HepG2 (cell line): ENCODE data around the gene NUDCD3. TPM values are rescaled to one million over a fixed set of nuclear protein-coding genes. Genes with fewer than 3 reads are reported as not detected.

ENCODE experiments used
- ATAC-seq: fragments of 200-7000 bp; cut with Tn5 transposase; 3 replicates; pipeline ENCODE4 v1.9.1; 2020; ENCODE audit warnings: mild to moderate bottlenecking, moderate library complexity
- BruUV-seq: library from RNA; stranded (reverse); fragments of 400-500 nt; replicated peaks from 2 replicates; lab custom pipeline; 2021; lab: Mats Ljungman, UMichigan
- CTCF ChIA-PET: fragments of 300-600 bp; formaldehyde crosslinking; extraction: SDS; loops from one replicate; lab custom pipeline; 2021; ENCODE audit warnings: low total read pairs, inconsistent platforms, low intra/inter-chr PET ratio; lab: Yijun Ruan, JAX
- POLR2A ChIA-PET: fragments of 350-600 bp; sonication (Branson Sonifier 250); formaldehyde crosslinking; loops from one replicate; lab custom pipeline; 2020; ENCODE audit warnings: antibody characterized with exemption, inconsistent platforms; lab: Yijun Ruan, JAX
- DNase-seq: peaks from one replicate; pipeline ENCODE4 v3.0.0-alpha.2; 2015; ENCODE audit warnings: low spot score
- FAIRE-seq: peaks from 3 replicates; lab custom pipeline; 2011; peaks lifted over from hg19 to GRCh38; lab: Jason Lieb, UNC
- H2AFZ ChIP-seq: one replicate; pipeline ENCODE4 v1.6.1; 2011; ENCODE audit warnings: low read length, inconsistent platforms
- H3K27ac ChIP-seq: fragments of 300-600 bp; 3 replicates; pipeline ENCODE4 v1.8.0; 2011; ENCODE audit warnings: mixed run types, mild to moderate bottlenecking, mixed read lengths, low read length, inconsistent platforms; ENCODE audit not compliant: insufficient read depth; ENCODE audit errors: extremely low read length
- H3K27me3 ChIP-seq, 2 experiments: fragments of 200-600 bp in 1 of 2; 2 replicates in 1 of 2; 3 replicates in 1 of 2; pipeline versions ENCODE4 v1.6.0 to v1.8.0; 2011; ENCODE audit warnings: low read length in 2 of 2, mild to moderate bottlenecking in 2 of 2, moderate library complexity in 2 of 2, inconsistent platforms in 1 of 2; ENCODE audit not compliant: insufficient read depth in 2 of 2, control insufficient read depth in 1 of 2
- H3K36me3 ChIP-seq, 2 experiments: fragments of 200-600 bp in 1 of 2; replicated peaks in 1 of 2; 2 replicates in 1 of 2; 3 replicates in 1 of 2; pipeline versions ENCODE4 v1.5.1 to v1.8.0; 2011; ENCODE audit warnings: low read length in 2 of 2, inconsistent platforms in 1 of 2; ENCODE audit not compliant: insufficient read depth in 2 of 2, control insufficient read depth in 1 of 2
- H3K4me1 ChIP-seq: 2 replicates; pipeline ENCODE4 v1.5.1; 2012; ENCODE audit warnings: low read length, inconsistent platforms; ENCODE audit not compliant: insufficient read depth
- H3K4me2 ChIP-seq: 2 replicates; pipeline ENCODE4 v1.6.0; 2011; ENCODE audit warnings: low read depth, low read length, inconsistent platforms
- H3K4me3 ChIP-seq, 3 experiments: fragments of 200-600 bp in 1 of 3; sonication (generic), shearing (Covaris generic) in 1 of 3; replicated peaks in 1 of 3; 2 replicates each; pipeline ENCODE4 v1.5.1; 2011 to 2016; ENCODE audit warnings: low read length in 3 of 3, inconsistent platforms in 2 of 3, low read depth in 2 of 3, mild to moderate bottlenecking in 2 of 3, control low read depth in 1 of 3, mixed read lengths in 1 of 3; ENCODE audit not compliant: insufficient read depth in 1 of 3
- H3K79me2 ChIP-seq: one replicate; pipeline ENCODE4 v1.6.1; 2011; ENCODE audit warnings: low read length, inconsistent platforms; ENCODE audit not compliant: insufficient read depth
- H3K9ac ChIP-seq: 2 replicates; pipeline ENCODE4 v1.6.0; 2011; ENCODE audit warnings: mild to moderate bottlenecking, low read depth, low read length, inconsistent platforms; ENCODE audit not compliant: insufficient read depth
- H3K9me3 ChIP-seq: 2 replicates; pipeline ENCODE4 v1.5.1; 2012; ENCODE audit warnings: mild to moderate bottlenecking, low read length
- H4K20me1 ChIP-seq: 2 replicates; pipeline ENCODE4 v1.6.0; 2011; ENCODE audit warnings: inconsistent platforms, mild to moderate bottlenecking, low read length, moderate library complexity; ENCODE audit not compliant: insufficient read depth
- KLF16 ChIP-seq, 2 experiments: sonication (generic) in 1 of 2; formaldehyde crosslinking in 1 of 2; IDR thresholded peaks; 2 replicates each; pipeline versions ENCODE4 v1.6.1 to v1.8.0; 2016 to 2023; ENCODE audit warnings: missing genetic modification reagents in 2 of 2, missing compliant biosample characterization in 1 of 2
- MLXIP ChIP-seq: sonication (generic); formaldehyde crosslinking; IDR thresholded peaks from 2 replicates; pipeline ENCODE4 v1.9.0; 2021; ENCODE audit warnings: missing genetic modification reagents, borderline replicate concordance
- MYNN ChIP-seq: sonication (generic); formaldehyde crosslinking; IDR thresholded peaks from 2 replicates; pipeline ENCODE4 v1.4.0; 2020; ENCODE audit warnings: mild to moderate bottlenecking, low read depth, missing genetic modification reagents
- SRSF9 ChIP-seq: fragments of 200-400 bp; formaldehyde crosslinking; IDR thresholded peaks from 2 replicates; pipeline ENCODE4 v1.6.1; 2018; ENCODE audit warnings: borderline replicate concordance, mild to moderate bottlenecking, low read depth, low read length; ENCODE audit not compliant: insufficient read depth, poor library complexity, severe bottlenecking
- ZBTB25 ChIP-seq: IDR thresholded peaks from 2 replicates; pipeline ENCODE4 v1.6.1; 2018; ENCODE audit warnings: missing genetic modification reagents
- ZNF484 ChIP-seq: sonication (generic); formaldehyde crosslinking; IDR thresholded peaks from 2 replicates; pipeline ENCODE4 v1.5.1; 2020; ENCODE audit warnings: mild to moderate bottlenecking, low read depth, missing genetic modification reagents, borderline replicate concordance
- ZNF546 ChIP-seq: sonication (generic); formaldehyde crosslinking; conservative IDR thresholded peaks from 2 replicates; pipeline ENCODE4 v1.8.1; 2023; ENCODE audit warnings: mild to moderate bottlenecking, missing genetic modification reagents
- WGBS: methylation state at CpG from one replicate; pipeline ENCODE4 v1.1.6; 2017; ENCODE audit warnings: low lambda C conversion rate; 5-methylcytosine and 5-hydroxymethylcytosine counted together
- in situ Hi-C: cut with HindIII; loops from 2 replicates; pipeline ENCODE4 v1.10.0; 2017; ENCODE audit warnings: low pct_unique_long_range_greater_than_20kb; ENCODE audit not compliant: extremely low pct_ligation_motif_present
- intact Hi-C: fragments of 100-400 bp; cut with micrococcal nuclease; formaldehyde crosslinking; loops from one replicate; pipeline ENCODE4 v1.10.0; 2022; ENCODE audit not compliant: unreplicated experiment
- polyA plus RNA-seq, 8 experiments: library from polyadenylated mRNA; depleted of rRNA in 3 of 8; stranded (reverse) in 7 of 8; unstranded in 1 of 8; fragments of >200 nt; fragmentation: Illumina TruSeq in 4 of 8; extraction: Trizol in 4 of 8; gene quantifications; 2 replicates each; pipeline versions ENCODE4 v1.2.1 to v1.2.3, GENCODE V29; 2011 to 2016; ENCODE audit warnings: low read depth in 4 of 8, missing spikeins in 1 of 8, mixed read lengths in 1 of 8; ENCODE audit not compliant: insufficient read depth in 1 of 8
- total RNA-seq, 5 experiments: library from RNA; depleted of rRNA; stranded (reverse); fragments of >200 nt; fragmentation: Illumina TruSeq; extraction: Trizol; gene quantifications; 2 replicates each; pipeline ENCODE4 v1.2.3, GENCODE V29; 2016; ENCODE audit warnings: low read depth in 1 of 5

Gene NUDCD3
- total and polyA plus RNA-seq, 2 of the 13 experiments (the other 11 are each of a cell fraction or from before 2014, with no cell fraction given) = 20.8 to 49.9 TPM

- Histone ChIP-seq H3K36me3 (peaks cover 13 to 67% of the 10 kb centered on the region in 2 experiments), H2AFZ (no peak overlapping the region), H3K27ac (no peak overlapping the region), H3K9me3 (no peaks in the 10 kb centered on the region), H3K79me2 (peaks cover 10% of the 10 kb centered on the region), H3K4me1 (peaks cover 20% of the 10 kb centered on the region), H3K4me3 (no peak overlapping the region), H3K9ac (no peak overlapping the region), H3K4me2 (no peak overlapping the region), H3K27me3 (no peaks in the 10 kb centered on the region), H4K20me1 (no peaks in the 10 kb centered on the region)
- WGBS = 99% methylated on average over 8 of the region's 8 CpGs
- TF ChIP-seq MYNN (CRISPR knock-in tag) (no peak), KLF16 (CRISPR knock-in tag; IDR thresholded peaks at IDR 0.05) (no peak), SRSF9 (no peak), ZNF546 (no peak), MLXIP (CRISPR knock-in tag) (no peak), ZBTB25 (no peak), ZNF484 (CRISPR knock-in tag) (no peak)
- intact Hi-C loops (loop anchor here (1.0 to 5.0 kb wide), 3 partner anchors 47 to 237 kb away; no protein-coding TSS in a partner anchor), in situ Hi-C loops (loop anchor here (5.0 kb wide), 1 partner anchor 236 kb away; no protein-coding TSS in a partner anchor)
- ATAC-seq (no peak), FAIRE-seq (no peak), DNase-seq (no peak)
- CTCF ChIA-PET = interaction anchor here (1.5 to 2.2 kb wide), 4 partner anchors 47 to 237 kb away, joined by 5 to 13 read pairs (median 8); no protein-coding TSS in a partner anchor
- no TSS peak for BruUV-seq
- POLR2A ChIA-PET = interaction anchor here (1.0 kb wide), 1 partner anchor 12 kb away, joined by 4 read pairs; the partner anchor contains the start of gene NUDCD3
Measured at GRCh38 chr7:44477938-44478337, 12.5 kb downstream of the NUDCD3 start.
